Stimulated activated CD4-positive, alpha-beta T cell treated with anti-CD3 and anti-CD28 coated beads, Interleukin-1b, Interleukin-23, amount 100 ng/mL, for 1 hour (primary cell): ENCODE data around the gene NELFB.

Experiments used
- DNase-seq, 2 donors: peaks; one replicate each; pipeline ENCODE4 v3.0.0-alpha.2; 2020; ENCODE audit warnings: low read depth in 2 of 2

The NELFB gene

DNA sequence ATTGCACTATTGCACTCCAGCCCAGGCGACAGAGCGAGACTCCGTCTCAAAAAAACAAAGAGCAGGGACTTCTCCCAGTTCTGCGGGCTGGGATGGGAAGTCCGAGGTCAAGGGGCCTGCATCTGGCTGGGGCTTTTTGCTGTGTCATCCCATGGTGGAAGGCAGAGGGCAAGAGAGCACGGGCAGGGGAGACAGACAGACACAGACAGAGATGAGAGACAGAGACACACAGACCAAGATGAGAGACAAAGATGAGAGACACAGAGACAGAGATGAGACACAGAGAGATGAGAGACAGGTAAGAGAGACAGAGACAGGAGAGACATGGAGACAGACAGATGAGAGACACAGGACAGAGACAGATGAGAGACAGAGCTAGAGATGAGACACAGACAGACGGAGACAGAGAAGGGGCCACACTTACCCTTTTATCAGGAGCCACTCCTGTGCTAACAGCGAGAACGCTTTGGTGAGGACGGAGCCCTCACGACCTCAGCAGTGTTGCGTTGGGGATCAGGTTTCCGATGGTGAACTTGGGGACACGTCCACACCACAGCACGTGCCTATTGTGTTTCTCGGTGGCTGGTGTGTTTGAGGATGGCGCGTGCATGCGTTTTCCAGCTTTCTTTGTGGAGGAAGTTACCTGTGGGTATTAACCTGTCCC, 13.5 kb downstream of the NELFB start:
- no peak for DNase-seq

DNA sequence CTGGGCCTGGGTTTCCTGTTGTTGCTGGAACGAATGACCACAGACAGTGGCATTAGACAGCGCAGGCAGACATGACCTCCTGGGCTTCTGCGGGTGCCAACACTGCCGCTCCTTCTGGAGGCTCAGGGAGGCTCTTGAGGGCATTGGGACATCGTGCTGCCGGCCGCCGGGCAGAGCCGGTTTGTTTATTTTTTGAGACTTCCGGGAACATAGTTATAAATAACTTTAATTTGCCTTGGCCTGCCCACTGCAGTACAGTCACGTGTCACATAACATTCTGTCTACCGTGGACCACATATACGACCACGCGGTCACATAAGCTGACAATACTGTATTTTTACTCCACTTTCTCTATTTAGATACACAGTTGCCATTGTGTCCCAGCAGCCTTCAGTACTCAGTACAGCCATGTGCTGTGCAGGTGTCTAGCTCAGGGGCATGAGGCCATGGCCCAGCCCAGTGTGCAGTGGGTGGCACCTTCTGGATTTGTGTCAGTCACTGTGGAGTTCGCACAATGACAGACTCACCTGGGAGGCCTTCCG, 14.2 kb downstream of the NELFB start:
- DNase-seq = no peak

DNA sequence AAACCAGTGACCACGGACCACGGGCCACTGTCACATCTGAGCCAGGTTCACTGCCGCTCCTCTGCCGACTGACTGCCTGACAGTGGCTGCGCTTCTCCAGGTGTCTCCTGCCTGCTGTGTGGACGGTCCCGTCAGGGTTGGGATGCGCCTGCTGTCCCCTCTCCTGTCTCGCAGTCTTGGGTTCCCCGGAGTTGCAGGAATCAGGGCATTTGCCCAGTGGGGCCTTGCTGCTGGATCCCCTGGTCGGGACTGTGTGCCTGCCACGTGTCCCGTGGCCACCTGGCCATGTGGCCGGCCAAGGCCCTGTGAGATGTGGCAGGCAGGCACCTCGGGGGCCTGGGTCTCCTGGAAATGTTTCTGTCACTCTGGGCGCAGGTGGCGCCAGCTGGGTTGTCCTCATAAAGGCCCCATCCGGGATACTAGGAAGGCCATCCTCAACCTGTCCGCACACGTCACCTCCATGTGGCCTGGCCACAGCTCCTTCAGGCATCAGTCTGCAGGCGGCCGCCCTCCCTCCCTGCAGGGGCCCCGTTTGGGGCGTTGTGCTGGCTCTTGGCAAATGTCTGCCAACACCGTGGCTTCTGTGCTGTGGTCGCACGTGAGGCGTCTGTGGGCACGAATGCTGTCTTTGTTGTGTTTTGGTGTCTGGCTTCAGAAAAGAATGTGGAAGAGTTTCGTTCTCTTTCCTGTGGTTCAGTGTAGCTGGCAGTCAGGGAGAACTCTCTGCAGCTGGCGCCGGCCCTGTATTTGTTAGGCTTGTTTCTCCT, 16.0 kb downstream of the NELFB start:
- DNase-seq = no peak

DNA sequence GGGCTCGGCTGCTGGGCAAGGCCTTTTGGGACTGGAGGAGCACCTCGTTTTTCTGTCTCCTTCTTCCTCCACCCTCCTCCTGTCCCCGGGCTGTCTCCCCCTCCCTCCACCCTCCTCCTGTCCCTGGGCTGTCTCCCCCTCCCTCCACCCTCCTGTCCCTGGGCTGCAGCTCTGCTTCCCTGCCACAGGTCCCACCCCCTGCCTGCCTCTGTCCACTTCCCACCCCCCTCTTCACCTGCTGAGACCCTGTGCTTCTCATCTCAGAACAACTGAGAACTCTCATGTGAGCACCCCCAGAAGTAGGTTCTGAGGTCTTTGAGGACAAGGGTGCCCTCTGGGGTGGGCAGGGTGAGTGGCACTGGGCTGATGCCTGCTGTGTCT, 16.6 kb downstream of the NELFB start:
- DNase-seq = no peak

DNA sequence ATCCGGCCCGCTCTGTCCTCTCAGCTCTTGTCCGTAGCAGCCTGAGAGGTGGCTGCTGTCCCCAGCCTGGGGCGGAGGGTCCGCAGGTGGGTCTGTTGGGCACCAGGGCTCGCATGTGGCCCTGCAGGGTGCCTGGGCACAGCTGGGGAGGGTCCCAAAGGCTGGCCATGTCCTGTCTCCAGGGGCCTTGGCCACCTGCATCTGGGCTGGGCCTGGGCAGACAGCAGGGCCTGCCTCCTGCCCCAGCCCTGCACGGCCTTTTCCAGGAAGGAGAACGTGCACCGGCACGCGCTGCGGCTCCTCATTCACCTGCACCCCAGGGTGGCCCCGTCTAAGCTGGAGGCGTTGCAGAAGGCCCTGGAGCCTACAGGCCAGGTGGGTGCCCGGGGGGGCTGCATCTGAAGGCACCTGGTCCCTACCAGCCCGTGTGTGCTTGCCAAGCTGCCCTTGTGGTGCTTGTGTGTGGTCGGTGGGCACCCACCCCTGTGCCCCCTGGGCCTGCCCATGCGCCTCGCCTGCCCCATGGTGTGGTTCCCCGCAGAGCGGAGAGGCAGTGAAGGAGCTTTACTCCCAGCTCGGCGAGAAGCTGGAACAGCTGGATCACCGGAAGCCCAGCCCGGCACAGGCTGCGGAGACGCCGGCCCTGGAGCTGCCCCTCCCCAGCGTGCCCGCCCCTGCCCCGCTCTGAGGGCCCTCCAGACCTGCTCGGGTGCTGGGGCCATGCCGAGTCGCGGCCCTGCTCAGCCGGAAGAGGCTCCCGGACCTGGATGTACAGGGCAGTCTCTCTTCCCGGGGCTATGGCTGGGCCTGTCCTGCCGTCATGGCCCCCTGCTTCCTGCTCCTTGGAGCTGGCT, 17.3 kb downstream of the NELFB start:
- DNase-seq = no peak

DNA sequence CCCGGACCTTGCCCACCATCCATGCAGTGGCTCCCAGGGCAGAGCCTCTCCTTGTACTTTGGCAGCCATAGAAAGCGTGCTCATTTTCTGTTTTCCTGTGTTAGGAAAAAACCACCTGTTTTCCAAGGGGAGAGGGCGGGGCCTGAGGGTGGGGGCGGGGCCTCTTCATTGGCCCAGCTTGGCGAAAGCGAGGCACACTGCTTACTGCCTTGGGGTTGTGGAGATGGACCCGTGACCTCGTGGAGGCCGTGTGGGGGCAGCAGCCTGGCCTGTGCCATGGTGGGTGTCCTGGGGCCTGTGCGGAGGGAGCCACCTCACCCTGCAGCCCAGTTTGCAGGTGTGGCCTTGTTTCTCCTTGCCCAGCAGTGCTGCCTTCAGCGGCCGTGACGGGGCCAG, 18.0 kb downstream of the NELFB start:
- no peak for DNase-seq

DNA sequence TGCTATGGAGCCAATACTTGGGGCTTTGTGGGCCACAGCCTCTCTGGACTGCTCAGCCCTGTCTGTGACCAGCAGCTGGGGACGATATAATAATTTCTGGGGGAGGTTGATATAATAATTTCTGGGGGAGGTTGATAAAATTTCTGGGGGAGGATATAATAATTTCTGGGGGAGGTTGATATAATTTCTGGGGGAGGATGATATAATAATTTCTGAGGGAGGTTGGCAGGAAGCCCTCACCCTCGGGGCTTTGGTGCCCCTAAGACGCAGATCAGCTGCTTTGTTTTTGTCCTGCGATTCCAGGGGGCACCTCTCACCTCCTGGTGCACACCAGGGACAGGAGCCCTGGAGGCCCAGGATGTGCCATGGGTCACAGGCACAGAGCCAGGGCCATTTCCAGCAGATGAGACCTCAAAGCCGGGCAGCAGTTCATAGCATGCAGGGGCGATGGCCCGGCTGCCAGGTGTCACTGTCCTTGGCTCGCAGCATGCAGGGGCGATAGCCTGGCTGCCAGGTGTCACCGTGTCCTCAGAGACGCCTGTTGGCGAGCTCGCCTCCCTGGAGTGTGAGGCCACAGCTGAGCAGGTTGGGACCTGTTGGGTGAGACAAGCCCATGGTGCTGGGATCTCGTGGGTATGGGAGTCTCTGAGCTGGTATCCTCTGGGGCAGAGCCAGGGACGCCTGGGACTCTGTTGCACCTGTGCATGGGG, 18.6 kb downstream of the NELFB start:
- DNase-seq = no peak

DNA sequence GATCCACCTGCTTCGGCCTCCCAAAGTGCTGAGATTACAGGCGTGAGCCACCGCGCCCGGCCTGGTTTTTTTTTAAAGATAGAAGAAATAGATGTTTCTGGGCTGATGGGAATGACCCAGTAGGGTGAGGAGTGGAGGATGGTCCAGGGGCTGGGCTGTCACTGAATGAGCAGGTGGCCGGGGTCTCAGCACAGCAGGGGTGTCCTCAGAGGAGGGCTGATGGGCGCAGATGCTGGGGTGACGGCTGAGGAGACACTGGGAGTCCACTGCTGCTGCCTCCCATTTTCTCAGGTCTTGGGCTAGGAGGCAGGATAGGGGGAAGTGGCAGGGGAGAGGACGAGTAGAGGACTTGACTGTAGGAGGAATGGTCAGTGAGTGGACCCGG, 20.1 kb downstream of the NELFB start:
- DNase-seq = no peak

DNA sequence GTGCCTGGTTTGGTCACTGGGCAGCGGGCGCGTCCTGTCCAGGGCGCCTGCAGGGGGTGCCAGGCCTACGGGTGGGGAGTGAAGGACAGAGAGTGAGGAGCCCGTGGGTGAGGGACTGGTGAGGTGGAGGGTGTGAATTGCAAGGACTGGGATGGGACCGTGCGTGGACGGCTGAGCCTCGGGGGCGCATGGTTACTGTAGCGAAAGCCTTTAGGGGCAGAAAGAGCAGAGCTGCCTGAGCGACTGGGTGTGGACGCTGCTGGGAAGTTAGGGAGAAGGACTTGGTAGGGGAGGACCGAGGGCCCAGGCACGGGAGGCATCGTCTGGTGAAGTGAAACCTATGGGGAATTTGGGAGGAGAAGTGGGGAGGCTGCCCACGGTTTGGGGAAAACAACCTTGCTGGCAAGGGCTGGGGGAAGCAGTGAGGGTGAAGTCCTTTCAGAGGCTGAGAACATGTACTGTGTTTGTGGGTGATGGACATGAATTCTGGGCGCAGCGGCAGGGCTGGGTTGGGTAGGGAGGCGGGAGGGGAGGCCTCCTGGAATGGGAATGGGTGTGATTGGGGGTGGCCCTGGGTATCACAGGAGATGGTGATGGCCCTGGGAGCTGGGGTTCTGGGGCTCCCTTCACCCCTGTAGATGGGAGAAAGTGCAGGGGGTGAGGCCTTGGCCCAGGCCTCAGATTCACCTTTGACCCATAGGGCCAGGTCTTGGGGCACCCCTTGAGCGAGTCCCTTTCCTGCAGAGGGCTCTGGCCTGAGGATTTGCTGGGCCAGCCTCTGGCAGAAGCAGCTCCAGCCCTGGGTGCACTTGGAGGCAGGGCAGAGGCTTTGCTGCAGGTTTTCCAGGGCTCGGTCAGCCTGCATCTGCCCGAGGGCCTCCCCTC, 20.7 kb downstream of the NELFB start:
- DNase-seq = no peak

DNA sequence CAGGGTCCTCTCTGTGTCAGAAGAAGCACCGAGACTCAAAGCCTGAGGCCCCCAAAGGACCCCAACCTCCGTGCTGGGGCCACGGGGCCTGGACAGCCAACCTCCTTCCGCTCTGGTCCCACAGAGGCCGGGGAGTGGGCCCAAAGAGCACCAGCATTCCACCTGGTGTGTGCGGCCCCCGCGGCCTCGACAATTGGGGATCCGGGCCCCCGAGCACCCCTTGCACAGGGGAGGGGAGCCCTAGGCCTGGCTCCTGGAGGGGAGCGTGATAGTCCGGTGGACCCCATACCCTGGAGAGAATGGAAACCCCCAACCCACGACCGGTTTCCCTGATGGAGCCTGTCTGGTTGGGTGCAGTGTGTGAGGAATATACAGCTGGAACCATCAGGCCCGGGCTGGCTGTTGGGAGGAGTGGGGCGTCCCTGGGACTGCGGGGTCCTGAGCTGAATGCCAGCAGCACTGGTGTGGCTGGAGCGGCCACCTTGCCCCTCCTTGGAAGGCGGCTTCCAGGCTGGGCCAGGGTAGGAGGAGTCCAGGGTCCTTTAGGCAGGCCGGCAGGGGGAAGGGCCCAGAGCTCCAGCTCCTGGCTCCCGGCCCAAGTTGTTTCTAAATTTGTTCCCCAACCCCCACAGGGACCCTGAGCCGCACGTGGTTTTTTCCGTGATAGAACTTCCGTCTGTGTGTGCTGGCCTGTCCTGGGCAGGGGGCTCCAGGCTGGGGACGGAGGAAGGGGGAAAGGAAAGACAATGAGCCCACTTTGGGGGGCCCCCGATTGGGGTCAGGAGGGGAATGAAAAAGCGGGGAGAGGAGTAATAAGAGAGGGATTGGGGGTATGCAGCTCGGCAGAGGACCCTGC, 21.6 kb downstream of the NELFB start:
- no peak for DNase-seq

DNA sequence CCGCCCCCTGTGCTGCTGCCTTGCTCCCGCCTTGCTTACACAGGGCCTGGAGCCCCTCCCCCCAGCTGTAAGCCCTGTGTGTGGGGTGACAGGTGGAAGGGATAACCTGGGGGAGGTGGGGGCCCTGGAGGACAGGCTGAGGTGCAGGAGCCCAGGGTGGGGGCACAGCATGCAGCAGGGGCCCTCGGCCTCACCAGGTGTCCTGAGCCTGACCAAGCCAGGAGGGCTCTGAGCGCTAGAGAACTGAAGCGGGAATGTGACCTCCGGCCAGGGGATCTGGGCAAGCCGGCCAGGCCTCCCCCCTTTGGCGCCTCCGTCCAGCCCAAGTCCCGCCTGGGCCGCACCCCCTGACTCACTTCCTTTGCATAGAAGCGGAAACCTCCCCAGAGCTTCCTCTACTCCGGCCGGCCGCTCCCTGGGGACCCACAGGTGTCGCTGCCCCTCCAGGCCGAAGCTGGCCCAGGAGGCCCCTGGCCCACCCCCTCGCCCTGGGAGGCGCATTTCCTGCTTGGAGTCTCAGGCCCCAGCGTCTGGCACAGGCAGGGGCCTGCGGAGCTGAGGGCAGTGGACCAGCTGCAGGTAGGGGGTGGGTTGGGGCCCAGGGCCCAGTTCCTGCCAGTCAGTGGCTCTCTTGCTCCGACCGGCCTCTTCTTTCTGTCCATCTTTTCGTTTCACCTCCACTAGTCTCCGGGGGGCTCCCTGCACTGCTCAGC, 22.4 kb downstream of the NELFB start, which contains the start of gene TOR4A:
Gene TOR4A (plus strand): TSS at position 398 of the 713 bp plus-strand sequence. CDS start 964 bp downstream, outside the sequence.
- DNase-seq = no peak

DNA sequence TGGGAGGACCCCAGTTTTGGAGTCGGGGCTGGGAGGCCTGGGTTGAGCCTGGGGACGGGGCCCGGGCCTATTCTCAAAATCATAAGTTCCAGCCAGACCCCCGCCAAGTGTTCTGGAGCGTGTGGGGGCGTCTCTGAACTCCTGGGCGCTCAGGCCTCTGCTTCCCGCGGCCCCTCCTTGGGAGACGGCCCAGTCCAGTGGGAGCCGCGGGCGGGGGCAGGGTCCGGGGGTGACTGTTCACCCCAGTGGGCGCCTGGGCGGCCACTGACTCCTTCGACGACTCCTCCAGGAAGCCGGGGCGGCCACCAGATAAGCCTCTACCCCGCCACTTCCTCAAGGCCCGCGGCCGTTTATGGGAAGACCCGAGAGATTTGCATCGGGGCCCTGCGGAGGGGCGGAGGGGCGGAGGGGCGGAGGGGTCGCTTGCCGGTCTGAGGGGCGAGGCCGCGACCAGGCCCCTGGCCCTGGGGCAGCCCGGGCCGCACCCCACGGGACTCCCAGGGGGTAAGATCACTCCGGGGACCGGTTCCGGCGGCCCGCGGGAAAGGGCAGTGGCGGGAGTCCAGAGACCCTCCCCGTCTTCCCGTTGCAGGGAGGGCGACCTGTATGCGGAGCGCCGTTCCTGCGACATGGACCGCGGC, 23.1 kb downstream of the NELFB start:
- no peak for DNase-seq

DNA sequence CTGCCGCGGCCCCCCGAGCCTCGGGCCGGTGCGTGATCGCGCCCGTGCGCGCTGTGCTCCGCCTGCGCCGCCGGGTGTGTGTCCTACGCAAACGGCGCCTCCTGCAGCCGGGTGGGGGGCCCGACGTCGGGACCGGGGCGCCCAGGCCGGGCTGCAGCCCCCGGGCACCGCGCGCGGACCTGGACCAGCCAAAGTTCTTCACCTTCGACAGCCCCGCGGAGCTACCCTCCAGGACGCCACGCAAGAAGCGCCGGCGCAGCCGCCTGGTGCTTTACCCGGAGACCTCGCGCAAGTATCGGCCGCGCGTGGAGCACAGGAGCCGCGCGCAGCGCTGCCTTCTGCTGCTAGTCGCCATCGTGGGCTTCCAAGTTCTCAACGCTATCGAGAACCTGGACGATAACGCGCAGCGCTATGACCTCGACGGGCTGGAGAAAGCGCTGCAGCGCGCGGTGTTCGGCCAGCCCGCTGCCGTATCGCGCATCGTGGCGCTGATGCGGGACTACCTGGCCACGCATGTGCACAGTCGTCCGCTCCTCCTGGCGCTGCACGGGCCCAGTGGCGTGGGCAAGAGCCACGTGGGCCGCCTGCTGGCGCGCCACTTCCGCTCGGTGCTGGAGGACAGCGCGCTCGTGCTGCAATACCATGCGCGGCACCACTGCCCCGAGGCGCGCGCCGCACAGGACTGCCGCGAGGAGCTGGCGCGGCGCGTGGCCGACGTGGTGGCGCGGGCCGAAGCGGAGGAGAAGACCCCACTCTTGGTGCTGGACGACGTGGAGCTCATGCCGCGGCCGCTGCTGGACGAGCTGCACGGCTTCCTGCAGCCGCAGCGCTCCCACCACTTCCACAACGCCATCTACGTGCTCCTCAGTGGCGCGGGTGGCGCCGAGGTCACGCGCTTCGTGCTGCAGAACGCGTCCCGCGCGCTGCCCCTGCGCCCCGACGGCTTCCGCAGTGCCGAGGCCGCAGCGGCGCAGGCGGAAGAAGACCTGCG, 23.9 kb downstream of the NELFB start:
- no peak for DNase-seq

DNA sequence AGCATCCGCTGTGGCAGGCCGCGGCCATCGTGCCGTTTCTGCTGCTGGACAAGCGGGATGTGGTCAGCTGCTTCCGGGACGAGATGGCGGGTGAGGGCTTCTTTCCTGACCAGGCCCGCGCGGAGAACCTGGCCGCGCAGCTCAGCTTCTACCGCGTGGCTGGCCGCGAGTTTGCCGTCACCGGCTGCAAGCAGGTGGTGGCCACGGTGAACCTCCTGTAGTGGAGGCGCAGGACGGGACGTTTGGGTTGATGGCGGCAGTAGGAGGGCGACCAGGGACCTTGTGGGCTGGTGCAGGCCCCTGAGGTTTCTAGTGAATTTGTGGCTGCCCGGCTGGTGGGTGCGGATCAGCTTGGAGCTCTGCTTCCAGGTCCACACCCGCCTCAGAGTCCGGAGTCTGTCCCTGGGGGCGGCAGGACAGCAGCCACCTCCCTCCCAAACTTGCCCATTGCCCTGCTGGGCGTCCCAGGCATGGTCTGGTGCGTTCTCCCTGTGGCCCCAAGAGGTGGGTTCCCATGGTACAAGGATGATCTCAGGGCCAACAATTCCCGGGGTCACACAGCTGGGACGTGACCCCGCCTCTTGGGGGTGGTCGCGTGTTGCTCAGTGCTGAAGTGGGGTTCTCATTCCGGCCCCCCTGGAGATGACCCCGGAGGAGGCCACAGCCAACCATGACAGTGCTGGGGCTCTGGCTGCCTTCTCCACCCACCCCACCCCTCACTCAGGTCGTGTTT, 24.8 kb downstream of the NELFB start:
- no peak for DNase-seq

DNA sequence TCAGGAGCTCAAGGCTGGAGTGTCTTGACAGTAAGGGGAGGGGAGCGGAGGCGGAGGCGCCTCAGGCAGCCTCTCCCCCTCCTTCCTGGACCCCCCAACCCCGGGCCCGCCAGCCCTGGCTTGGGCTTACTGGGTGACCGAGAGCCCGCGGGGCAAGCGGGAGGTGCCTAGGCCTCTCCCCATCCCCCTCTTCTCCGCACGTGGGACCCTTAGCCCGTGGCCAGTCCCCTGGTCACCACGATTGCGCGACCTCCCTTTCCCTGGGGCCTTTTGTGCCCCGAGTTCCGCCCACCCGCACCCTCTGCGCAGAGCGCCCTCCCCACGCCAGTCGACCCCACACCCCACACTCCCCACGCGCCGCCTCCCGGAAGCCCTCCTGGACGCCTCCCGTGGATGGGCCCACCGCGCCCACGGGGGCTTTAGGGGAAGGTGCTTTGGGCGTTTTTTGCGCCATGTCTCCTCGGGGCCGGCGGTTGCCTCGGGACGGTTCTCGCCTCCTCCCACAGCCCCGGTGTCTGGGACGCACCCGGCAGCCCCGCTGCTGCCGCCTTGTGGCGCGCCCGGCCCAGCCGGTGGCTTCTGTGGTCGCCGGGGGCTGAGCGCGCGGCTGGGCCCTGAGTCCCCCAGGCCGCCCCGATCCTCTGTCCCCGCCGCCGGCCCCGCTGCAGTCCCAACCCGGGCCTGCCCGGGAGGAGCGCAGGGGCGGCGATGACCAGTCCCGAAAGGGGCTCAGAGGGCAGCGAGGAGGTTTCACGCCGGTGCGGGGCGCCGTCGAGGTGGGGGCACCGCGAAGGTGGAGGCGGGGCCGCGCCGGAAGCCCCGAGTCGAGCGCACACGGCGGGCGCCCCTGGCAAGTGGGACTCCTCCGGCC, 25.6 kb downstream of the NELFB start:
- no peak for DNase-seq
